ENCODE measurements around the gene SLC29A1. TPM values are rescaled to one million over a fixed set of nuclear protein-coding genes. Genes with fewer than 3 reads are reported as not detected.

The SLC29A1 gene
- total and polyA plus RNA-seq, 9 of the 15 experiments (the other 6 are each of a cell fraction or from before 2014, with no cell fraction given), result 18.9 to 170 (median 57.7) TPM

GRCh38 chr6:44225579-44226325, 2.4 kb downstream of the SLC29A1 start (continued):
- TF ChIP-seq GATAD2B (IDR thresholded peaks at IDR 0.05; ENCODE audit: borderline replicate concordance) (no peak; the same call in 1 of the 2 replicates), ZNF239 (CRISPR knock-in tag; IDR thresholded peaks at IDR 0.05) (peak; percentile 14; the same call in 1 of the 2 replicates), ZNF431 (CRISPR knock-in tag; IDR thresholded peaks at IDR 0.05) (no peak), SIN3B (IDR thresholded peaks at IDR 0.05; ENCODE audit: low read depth) (no peak; the same call in 1 of the 2 replicates), ZNF778 (CRISPR knock-in tag; IDR thresholded peaks at IDR 0.05) (no peak), RB1 (IDR thresholded peaks at IDR 0.05; ENCODE audit: low read depth) (0 out of 2 replicates have a peak, but pooled peaks have one; percentile 37), CBX3 (IDR thresholded peaks at IDR 0.05; ENCODE audit: borderline replicate concordance in 1 of 2, low read length in 2 of 2) (no peak; a peak in 1 of 3 replicates), ASH1L (IDR thresholded peaks at IDR 0.05; ENCODE audit: borderline replicate concordance, low read depth, partially characterized antibody) (no peak), POLR2AphosphoS5 (IDR thresholded peaks at IDR 0.05; ENCODE audit: control insufficient read depth, insufficient read depth, low read depth, low read length) (peak; percentile 98), TARDBP (IDR thresholded peaks at IDR 0.05) (peak; percentile 59; the same call in 1 of the 2 replicates), PRMT5 (CRISPR knock-in tag; IDR thresholded peaks at IDR 0.05) (no peak), ZNF146 (CRISPR knock-in tag; IDR thresholded peaks at IDR 0.05; ENCODE audit: unreplicated experiment) (no peak), CHD2 (IDR thresholded peaks at IDR 0.05; ENCODE audit: low read depth, low read length) (0 out of 2 replicates have a peak, but pooled peaks have one; percentile 10), JUNB (CRISPR knock-in tag; conservative IDR thresholded peaks at IDR 0.05) (0 out of 2 replicates have a peak, but pooled peaks have one; percentile 27), EP300 (IDR thresholded peaks at IDR 0.05; ENCODE audit: low read length) (peak; percentile 92), HSF4 (CRISPR knock-in tag; IDR thresholded peaks at IDR 0.05; ENCODE audit: borderline replicate concordance) (no peak; the same call in 1 of the 2 replicates), NCOA2 (IDR thresholded peaks at IDR 0.05; ENCODE audit: partially characterized antibody in 2 of 2) (no peak), RFX5 (IDR thresholded peaks at IDR 0.05; ENCODE audit: low read depth, low read length) (no peak), CBX1 (IDR thresholded peaks at IDR 0.05; ENCODE audit: low read depth) (0 out of 2 replicates have a peak, but pooled peaks have one; percentile 58)
- TF ChIP-seq, protein P1, sequence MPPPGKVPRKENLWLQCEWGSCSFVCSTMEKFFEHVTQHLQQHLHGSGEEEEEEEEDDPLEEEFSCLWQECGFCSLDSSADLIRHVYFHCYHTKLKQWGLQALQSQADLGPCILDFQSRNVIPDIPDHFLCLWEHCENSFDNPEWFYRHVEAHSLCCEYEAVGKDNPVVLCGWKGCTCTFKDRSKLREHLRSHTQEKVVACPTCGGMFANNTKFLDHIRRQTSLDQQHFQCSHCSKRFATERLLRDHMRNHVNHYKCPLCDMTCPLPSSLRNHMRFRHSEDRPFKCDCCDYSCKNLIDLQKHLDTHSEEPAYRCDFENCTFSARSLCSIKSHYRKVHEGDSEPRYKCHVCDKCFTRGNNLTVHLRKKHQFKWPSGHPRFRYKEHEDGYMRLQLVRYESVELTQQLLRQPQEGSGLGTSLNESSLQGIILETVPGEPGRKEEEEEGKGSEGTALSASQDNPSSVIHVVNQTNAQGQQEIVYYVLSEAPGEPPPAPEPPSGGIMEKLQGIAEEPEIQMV (tag; conservative IDR thresholded peaks at IDR 0.05; ENCODE audit: low read depth), result no peak
- TF ChIP-seq, protein P2, sequence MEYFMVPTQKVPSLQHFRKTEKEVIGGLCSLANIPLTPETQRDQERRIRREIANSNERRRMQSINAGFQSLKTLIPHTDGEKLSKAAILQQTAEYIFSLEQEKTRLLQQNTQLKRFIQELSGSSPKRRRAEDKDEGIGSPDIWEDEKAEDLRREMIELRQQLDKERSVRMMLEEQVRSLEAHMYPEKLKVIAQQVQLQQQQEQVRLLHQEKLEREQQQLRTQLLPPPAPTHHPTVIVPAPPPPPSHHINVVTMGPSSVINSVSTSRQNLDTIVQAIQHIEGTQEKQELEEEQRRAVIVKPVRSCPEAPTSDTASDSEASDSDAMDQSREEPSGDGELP (CRISPR knock-in tag; IDR thresholded peaks at IDR 0.05; ENCODE audit: borderline replicate concordance), result peak; percentile 88
- TF ChIP-seq, protein P3, sequence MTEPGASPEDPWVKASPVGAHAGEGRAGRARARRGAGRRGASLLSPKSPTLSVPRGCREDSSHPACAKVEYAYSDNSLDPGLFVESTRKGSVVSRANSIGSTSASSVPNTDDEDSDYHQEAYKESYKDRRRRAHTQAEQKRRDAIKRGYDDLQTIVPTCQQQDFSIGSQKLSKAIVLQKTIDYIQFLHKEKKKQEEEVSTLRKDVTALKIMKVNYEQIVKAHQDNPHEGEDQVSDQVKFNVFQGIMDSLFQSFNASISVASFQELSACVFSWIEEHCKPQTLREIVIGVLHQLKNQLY (CRISPR knock-in tag; conservative IDR thresholded peaks at IDR 0.05), result no peak
- TF ChIP-seq, protein P4, sequence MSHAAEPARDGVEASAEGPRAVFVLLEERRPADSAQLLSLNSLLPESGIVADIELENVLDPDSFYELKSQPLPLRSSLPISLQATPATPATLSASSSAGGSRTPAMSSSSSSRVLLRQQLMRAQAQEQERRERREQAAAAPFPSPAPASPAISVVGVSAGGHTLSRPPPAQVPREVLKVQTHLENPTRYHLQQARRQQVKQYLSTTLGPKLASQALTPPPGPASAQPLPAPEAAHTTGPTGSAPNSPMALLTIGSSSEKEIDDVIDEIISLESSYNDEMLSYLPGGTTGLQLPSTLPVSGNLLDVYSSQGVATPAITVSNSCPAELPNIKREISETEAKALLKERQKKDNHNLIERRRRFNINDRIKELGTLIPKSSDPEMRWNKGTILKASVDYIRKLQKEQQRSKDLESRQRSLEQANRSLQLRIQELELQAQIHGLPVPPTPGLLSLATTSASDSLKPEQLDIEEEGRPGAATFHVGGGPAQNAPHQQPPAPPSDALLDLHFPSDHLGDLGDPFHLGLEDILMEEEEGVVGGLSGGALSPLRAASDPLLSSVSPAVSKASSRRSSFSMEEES (CRISPR knock-in tag; IDR thresholded peaks at IDR 0.05), result no peak
